Liver (tissue), 3 donors: ENCODE results near the gene CENPF.

Experiments
- CTCF ChIP-seq: fragments of 150-350 bp; IDR thresholded peaks from 2 replicates; pipeline ENCODE4 v1.5.1; 2017; ENCODE audit warnings: improper control_type of control experiment, low read depth, low read length; ENCODE audit not compliant: missing input control
- GABPA ChIP-seq, 2 donors: IDR thresholded peaks in 1 of 2; conservative IDR thresholded peaks in 1 of 2; 2 replicates each; pipeline ENCODE4 v1.6.1; 2016; ENCODE audit warnings: antibody characterized with exemption in 2 of 2, mild to moderate bottlenecking in 1 of 2, moderate library complexity in 1 of 2
- MAX ChIP-seq: IDR thresholded peaks from 2 replicates; pipeline ENCODE4 v1.6.1; 2016; ENCODE audit warnings: antibody characterized with exemption
- RAD21 ChIP-seq, 2 donors: IDR thresholded peaks; 2 replicates each; pipeline ENCODE4 v1.6.1; 2016; ENCODE audit warnings: antibody characterized with exemption in 2 of 2, mild to moderate bottlenecking in 2 of 2
- REST ChIP-seq: IDR thresholded peaks from 2 replicates; pipeline ENCODE4 v1.6.1; 2016; ENCODE audit warnings: antibody characterized with exemption, mild to moderate bottlenecking
- YY1 ChIP-seq: IDR thresholded peaks from 2 replicates; pipeline ENCODE4 v1.6.1; 2016; ENCODE audit warnings: antibody characterized with exemption, mild to moderate bottlenecking
- donor health status: healthy.
- donor health status: healthy.

DNA sequence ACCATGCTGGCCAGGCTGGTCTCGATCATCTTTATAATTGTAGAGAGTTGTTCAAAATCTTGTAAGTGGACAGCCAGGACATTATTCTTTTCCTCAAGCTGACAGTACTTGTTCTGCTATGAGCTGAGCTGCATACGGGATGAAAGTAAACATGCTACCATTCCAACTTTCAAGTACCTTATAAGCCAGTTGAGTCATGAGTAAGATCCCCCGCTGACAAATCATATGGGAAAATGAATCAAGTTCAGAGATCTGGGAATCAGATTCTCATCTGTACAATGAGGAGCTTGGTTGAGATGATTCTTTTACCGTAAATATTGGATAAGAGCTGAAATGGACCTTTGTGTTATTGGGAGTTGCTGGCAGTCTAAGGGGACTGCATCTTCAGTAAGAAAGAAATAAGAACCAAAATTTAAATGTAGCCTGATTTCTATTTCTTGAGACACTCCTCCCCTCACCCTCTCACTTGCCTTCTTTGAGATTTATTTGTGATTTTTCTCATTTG, 62.7 kb downstream of the CENPF start:
- TF ChIP-seq CTCF (no peak), REST (no peak), YY1 (no peak), MAX (no peak), RAD21 (IDR thresholded peaks at IDR 0.05) (no peak), GABPA (IDR thresholded peaks at IDR 0.05 in 1 of 2, conservative IDR thresholded peaks at IDR 0.05 in 1 of 2) (no peak)
